ENCODE data around the gene FOXD4. TPM values are rescaled to one million over a fixed set of nuclear protein-coding genes. Genes with fewer than 3 reads are reported as not detected.
"Not testable (repeated sequence)": the region's sequence is repeated elsewhere in the genome, so short reads cannot be mapped to it uniquely, and the experiment has no call there.

Gene FOXD4
- polyA plus RNA-seq, 1 donor from 2014 or later, result not detected

GRCh38 chr9:73076-73899 lies 44.9 kb downstream of the FOXD4 start:
- H3K4me3 Mint-ChIP-seq, result peak overlapping the region in 1 of 4 donors; percentile 47
- not testable (repeated sequence) for H3K27me3 Mint-ChIP-seq, H3K27ac Mint-ChIP-seq, H3K4me1 Mint-ChIP-seq, H3K36me3 Mint-ChIP-seq, H3K9me3 Mint-ChIP-seq

Other genes starting within 250 kb of the FOXD4 start
- 2.7 TPM for gene WASHC1, start 89.0 kb downstream of the FOXD4 start, polyA plus RNA-seq
- 20.1 TPM for gene ZNG1A, start 60.6 kb upstream of the FOXD4 start, polyA plus RNA-seq
- gene DOCK8, start 96.4 kb upstream of the FOXD4 start, polyA plus RNA-seq, result 76.8 TPM